NB4 (cell line): ENCODE measurements around the gene CREB1.

Source experiments
- CTCF ChIP-seq: IDR thresholded peaks from one replicate; pipeline ENCODE4 v1.5.1; 2012; ENCODE audit warnings: low read depth, low read length
- MAX ChIP-seq: IDR thresholded peaks from 2 replicates; pipeline ENCODE4 v1.6.1; 2011; ENCODE audit warnings: low read depth, low read length
- MYC ChIP-seq: IDR thresholded peaks from 2 replicates; pipeline ENCODE4 v1.6.1; 2011; ENCODE audit warnings: low read depth, low read length
- POLR2A ChIP-seq: IDR thresholded peaks from 2 replicates; pipeline ENCODE4 v1.6.1; 2011; ENCODE audit warnings: mild to moderate bottlenecking; ENCODE audit not compliant: insufficient read length; ENCODE audit errors: extremely low read depth

DNA sequence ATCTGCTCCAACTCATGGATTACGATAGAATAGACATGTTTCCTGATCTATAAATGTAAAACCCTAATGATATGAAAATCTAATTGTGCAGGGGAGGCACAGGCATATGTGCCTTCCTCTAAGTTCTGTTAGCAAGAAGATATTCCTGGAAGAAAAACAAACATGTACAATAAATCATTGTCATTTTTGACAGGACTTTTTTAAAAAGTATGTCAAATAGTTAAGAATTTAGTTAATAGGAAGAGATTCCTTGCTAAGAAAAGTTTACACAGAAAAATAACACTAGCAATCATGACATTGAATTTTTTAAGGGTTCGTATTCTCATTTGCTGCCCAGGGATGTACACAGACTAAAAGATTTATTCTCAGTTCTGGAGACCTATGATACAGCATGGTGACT lies 15.3 kb upstream of the CREB1 start:
- TF ChIP-seq POLR2A (no peak), CTCF (no peak), MYC (no peak), MAX (no peak)
